ENCODE measurements around the gene GRIN3B. TPM values are rescaled to one million over a fixed set of nuclear protein-coding genes. Genes with fewer than 3 reads are reported as not detected.

The GRIN3B gene
- total and polyA plus RNA-seq, 9 of the 15 experiments (the other 6 are each of a cell fraction or from before 2014, with no cell fraction given): 0.06 to 0.95 (median 0.19) TPM; not detected in 6

GRCh38 chr19:1052349-1052975 is 52.2 kb downstream of the GRIN3B start (continued):
- TF ChIP-seq ZNF253 (CRISPR knock-in tag; conservative IDR thresholded peaks at IDR 0.05): no peak
- TF ChIP-seq ZNF76 (CRISPR knock-in tag; IDR thresholded peaks at IDR 0.05; ENCODE audit: borderline replicate concordance): no peak
- TF ChIP-seq SMARCA4 (IDR thresholded peaks at IDR 0.05): no peak
- no peak for TF ChIP-seq PRDM10 (IDR thresholded peaks at IDR 0.05; ENCODE audit: partially characterized antibody)
- no peak for TF ChIP-seq HDAC6 (IDR thresholded peaks at IDR 0.05; ENCODE audit: low read depth, low read length)
- peak in 1 of 2 experiments; percentile 71; a peak in 1 of 4 replicates for TF ChIP-seq KDM1A (IDR thresholded peaks at IDR 0.05)
- TF ChIP-seq TAF15 (IDR thresholded peaks at IDR 0.05; ENCODE audit: low read depth, low read length): no peak

All from K562 (cell line).